Measurements from ENCODE around the gene PRKCQ. TPM values are rescaled to one million over a fixed set of nuclear protein-coding genes. Genes with fewer than 3 reads are reported as not detected.

Gene PRKCQ
- 0.22 and 1.5 TPM in 2 replicates for total RNA-seq

DNA sequence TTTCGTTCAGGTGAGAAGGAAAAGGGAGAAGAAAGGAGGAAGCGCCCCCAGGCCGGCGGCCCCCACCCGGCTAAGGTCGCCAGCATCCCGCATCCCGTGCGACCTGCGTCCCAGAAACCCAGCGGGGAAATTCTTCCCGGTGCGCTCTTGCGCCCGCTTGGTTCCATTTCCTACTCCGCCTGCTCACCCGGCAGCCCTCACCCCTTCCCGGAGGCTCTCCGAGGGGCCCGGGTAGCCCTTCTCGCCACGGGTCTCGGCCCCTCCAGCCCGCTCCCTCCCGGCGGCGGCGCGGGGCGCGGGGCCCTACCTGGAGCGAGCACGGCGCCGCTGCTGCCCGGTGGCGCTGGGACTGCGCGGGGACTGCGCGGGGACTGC, at the start of gene PRKCQ:
PRKCQ (minus strand) TSS at position 373 of the 375 bp plus-strand sequence. CDS start 65,141 bp downstream, outside the sequence.

